ENCODE results near the gene FLNB.
A peak's percentile ranks its signal among the peaks of the same experiment; 100 is the strongest.

FLNB gene, protein sequence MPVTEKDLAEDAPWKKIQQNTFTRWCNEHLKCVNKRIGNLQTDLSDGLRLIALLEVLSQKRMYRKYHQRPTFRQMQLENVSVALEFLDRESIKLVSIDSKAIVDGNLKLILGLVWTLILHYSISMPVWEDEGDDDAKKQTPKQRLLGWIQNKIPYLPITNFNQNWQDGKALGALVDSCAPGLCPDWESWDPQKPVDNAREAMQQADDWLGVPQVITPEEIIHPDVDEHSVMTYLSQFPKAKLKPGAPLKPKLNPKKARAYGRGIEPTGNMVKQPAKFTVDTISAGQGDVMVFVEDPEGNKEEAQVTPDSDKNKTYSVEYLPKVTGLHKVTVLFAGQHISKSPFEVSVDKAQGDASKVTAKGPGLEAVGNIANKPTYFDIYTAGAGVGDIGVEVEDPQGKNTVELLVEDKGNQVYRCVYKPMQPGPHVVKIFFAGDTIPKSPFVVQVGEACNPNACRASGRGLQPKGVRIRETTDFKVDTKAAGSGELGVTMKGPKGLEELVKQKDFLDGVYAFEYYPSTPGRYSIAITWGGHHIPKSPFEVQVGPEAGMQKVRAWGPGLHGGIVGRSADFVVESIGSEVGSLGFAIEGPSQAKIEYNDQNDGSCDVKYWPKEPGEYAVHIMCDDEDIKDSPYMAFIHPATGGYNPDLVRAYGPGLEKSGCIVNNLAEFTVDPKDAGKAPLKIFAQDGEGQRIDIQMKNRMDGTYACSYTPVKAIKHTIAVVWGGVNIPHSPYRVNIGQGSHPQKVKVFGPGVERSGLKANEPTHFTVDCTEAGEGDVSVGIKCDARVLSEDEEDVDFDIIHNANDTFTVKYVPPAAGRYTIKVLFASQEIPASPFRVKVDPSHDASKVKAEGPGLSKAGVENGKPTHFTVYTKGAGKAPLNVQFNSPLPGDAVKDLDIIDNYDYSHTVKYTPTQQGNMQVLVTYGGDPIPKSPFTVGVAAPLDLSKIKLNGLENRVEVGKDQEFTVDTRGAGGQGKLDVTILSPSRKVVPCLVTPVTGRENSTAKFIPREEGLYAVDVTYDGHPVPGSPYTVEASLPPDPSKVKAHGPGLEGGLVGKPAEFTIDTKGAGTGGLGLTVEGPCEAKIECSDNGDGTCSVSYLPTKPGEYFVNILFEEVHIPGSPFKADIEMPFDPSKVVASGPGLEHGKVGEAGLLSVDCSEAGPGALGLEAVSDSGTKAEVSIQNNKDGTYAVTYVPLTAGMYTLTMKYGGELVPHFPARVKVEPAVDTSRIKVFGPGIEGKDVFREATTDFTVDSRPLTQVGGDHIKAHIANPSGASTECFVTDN (N-terminal part only)

GRCh38 chr3:58008141-58009025, at the start of gene FLNB:
Gene FLNB, plus strand, starts transcription at chr3:58008422. Its CDS starts 143 bp downstream, at chr3:58008565.
- peak; percentile 45 for TF ChIP-seq CTCF (conservative IDR thresholded peaks at IDR 0.05; ENCODE audit: control insufficient read depth, insufficient read depth, low read depth, low read length)
- H3K4me3 ChIP-seq (ENCODE audit: control insufficient read depth, low read depth, low read length), result peak within 1 kb of the TSS; percentile 79
- DNase-seq (ENCODE audit: low read depth), result peak; percentile 49

- peak; percentile 49 for DNase-seq (ENCODE audit: low read depth)
- no peak for TF ChIP-seq CTCF (conservative IDR thresholded peaks at IDR 0.05; ENCODE audit: control insufficient read depth, insufficient read depth, low read depth, low read length)
- H3K4me3 ChIP-seq (ENCODE audit: control insufficient read depth, low read depth, low read length), result no peak overlapping the region
Observed at GRCh38 chr3:57958642-57959422, 49.4 kb upstream of the FLNB start.

DNA sequence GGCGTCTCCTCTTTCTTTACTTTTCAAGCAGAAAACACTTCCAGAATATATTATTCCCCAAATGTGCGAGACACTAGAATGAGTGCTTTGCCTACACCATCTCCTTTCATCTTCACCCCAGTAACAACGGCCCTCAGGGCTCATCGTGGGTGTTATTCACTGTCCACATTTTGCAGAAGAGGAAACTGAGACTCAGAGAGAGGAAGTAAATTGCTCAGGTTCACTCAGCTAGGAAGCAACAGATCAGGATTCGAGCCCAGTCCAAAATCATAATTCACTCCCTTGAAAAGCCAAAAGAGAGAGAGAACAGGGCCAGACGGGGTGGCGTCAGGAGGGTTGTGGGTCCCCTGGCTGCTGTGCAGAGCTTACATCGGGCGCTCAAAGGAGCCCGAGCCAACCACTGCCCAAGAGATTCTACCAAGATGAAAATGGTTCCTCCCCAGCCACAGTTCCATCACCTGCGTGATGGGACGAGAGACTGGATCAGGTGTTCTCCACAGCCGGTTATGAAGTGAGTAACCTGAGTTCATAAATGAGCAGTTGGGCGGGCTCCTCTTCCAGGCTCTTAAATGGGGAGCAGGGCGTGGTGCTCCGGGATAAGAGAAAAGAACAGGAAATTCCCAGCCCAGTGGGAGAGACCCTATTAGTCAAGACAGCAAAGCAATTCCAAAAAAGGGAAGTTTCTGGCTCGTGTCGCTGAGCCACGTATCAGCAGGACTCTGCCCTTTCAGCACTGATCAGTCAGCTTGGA, 48.6 kb upstream of the FLNB start:
- peak overlapping the region; percentile 13 for H3K4me3 ChIP-seq (ENCODE audit: control insufficient read depth, low read depth, low read length)
- DNase-seq (ENCODE audit: low read depth), result peak; percentile 74
- no peak for TF ChIP-seq CTCF (conservative IDR thresholded peaks at IDR 0.05; ENCODE audit: control insufficient read depth, insufficient read depth, low read depth, low read length)

DNA sequence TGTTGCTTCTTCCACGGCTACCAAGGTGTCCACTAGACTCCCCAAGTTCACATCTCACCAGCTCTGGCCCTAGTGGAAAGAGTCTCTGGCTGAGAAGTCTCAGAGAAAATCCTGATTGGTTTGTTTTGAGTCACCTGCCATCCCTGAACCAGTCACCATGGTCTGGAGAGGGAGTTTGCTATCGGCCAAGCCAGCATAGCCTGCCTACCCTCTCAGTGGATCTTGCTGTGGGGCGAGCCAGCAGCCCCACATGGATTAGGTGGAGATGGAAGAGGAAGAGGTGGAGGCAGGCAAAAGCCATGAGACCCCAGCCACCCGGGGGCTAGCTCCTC, 48.1 kb upstream of the FLNB start:
- no peak overlapping the region for H3K4me3 ChIP-seq (ENCODE audit: control insufficient read depth, low read depth, low read length)
- no peak for DNase-seq (ENCODE audit: low read depth)
- no peak for TF ChIP-seq CTCF (conservative IDR thresholded peaks at IDR 0.05; ENCODE audit: control insufficient read depth, insufficient read depth, low read depth, low read length)

DNA sequence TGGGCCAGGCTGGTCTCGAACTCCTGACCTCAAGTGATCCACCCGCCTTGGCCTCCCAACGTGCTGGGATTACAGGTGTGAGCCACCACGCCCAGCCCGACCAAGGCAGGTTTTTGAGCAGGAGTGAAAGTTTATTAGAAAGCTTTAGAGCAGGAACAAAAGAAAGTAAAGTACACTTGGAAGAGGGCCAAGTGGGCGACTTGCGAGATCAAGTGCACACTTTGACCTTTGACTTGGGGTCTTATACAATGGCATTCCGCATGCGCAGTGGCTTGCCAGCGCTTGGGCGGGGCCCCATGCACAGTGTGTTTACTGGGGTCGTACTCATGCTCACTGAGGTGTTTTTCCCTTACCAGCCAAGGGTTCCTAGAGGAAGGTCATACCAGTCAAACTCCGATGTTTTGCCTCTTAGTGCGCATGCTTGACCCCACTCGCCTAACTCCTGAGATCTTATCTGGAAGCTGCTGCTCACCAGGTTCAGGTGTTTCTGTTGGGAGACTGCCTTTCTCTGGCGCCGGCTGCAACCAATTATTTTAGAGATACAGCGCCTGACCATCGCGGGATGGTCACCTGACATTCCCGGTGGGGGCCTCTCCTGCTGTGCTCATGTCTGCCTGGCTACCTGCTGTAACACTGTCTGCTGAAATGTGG, 46.9 kb upstream of the FLNB start:
- no peak for DNase-seq (ENCODE audit: low read depth)
- no peak overlapping the region for H3K4me3 ChIP-seq (ENCODE audit: control insufficient read depth, low read depth, low read length)
- no peak for TF ChIP-seq CTCF (conservative IDR thresholded peaks at IDR 0.05; ENCODE audit: control insufficient read depth, insufficient read depth, low read depth, low read length)
